Neutrophil (primary cell): ENCODE data around the gene TENT5C.

Experiments used
- H3K27ac ChIP-seq: fragments of 200-600 bp; sonication (generic); 2 replicates; pipeline ENCODE4 v1.5.1; 2016; ENCODE audit warnings: mild to moderate bottlenecking, moderate library complexity
- H3K27me3 ChIP-seq: fragments of 200-600 bp; sonication (generic); 2 replicates; pipeline ENCODE4 v1.6.0; 2016; ENCODE audit warnings: mild to moderate bottlenecking
- H3K36me3 ChIP-seq: fragments of 200-600 bp; sonication (generic); 2 replicates; pipeline ENCODE4 v1.5.1; 2017
- H3K4me1 ChIP-seq, 2 experiments: fragments of 200-600 bp in 1 of 2; sonication (generic) in 1 of 2; 1 replicate in 1 of 2; 2 replicates in 1 of 2; pipeline versions ENCODE4 v1.5.1 to v1.6.1; 2013 to 2016; ENCODE audit warnings: low read depth in 1 of 2, low read length in 1 of 2, mild to moderate bottlenecking in 1 of 2, moderate library complexity in 1 of 2; ENCODE audit not compliant: control insufficient read depth in 1 of 2, insufficient read depth in 1 of 2
- H3K4me3 ChIP-seq, 2 experiments: fragments of 200-600 bp in 1 of 2; sonication (generic) in 1 of 2; 1 replicate in 1 of 2; 2 replicates in 1 of 2; pipeline ENCODE4 v1.5.1; 2013 to 2016; ENCODE audit warnings: low read depth in 1 of 2, low read length in 1 of 2, mild to moderate bottlenecking in 1 of 2, moderate library complexity in 1 of 2
- H3K9me3 ChIP-seq: fragments of 200-600 bp; sonication (generic); 2 replicates; pipeline ENCODE4 v1.5.1; 2016
- TF ChIP-seq, protein P1 (sequence below): fragments of 200-600 bp; sonication (generic); IDR thresholded peaks from 2 replicates; pipeline ENCODE4 v1.5.1; 2016; ENCODE audit warnings: antibody characterized with exemption

The TENT5C gene

DNA sequence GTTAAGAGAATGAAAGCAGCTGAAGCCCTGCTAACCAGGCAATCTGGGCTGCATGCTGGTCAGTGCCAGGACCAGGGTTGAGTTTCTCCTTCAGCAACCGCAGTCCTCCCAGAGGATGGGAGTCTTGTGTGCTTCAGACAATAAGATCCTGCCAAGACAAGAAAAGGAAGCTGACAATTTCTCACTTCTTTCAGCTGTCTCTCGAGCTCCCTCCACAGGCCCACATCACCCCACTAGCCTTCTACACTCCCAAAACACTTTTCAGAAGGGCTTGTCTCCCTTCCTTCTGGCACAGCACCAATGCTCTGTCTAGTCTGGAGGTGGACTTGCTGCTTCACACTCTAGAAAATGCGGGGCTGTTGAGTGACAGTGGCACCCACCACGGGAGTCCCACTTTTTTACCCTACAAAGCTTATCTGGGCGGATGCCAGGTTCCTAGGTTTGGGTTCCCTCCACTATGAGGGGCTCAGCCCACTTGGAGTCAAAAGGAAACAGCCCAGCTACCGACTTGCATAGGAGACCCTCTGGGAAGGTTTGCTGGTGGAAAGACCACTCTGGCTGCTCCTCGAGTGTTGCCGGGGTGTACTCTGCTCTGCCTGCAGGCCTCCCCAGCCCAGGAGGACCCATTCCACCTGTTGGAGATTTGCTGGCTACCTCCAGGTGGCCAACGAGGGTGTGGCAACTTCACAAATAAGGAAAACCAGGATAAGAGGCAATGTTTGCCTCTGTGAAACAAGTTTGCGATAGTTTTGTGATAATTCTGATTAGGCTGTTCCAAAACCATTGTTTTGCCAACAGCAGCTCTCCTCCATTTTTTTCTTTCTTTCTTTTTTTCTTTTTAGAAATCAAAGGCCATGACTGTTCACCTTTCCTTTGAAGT lies 68.9 kb downstream of the TENT5C start:
- H3K4me1 ChIP-seq = no peaks in the 10 kb centered on the region
- TF ChIP-seq, protein P1, sequence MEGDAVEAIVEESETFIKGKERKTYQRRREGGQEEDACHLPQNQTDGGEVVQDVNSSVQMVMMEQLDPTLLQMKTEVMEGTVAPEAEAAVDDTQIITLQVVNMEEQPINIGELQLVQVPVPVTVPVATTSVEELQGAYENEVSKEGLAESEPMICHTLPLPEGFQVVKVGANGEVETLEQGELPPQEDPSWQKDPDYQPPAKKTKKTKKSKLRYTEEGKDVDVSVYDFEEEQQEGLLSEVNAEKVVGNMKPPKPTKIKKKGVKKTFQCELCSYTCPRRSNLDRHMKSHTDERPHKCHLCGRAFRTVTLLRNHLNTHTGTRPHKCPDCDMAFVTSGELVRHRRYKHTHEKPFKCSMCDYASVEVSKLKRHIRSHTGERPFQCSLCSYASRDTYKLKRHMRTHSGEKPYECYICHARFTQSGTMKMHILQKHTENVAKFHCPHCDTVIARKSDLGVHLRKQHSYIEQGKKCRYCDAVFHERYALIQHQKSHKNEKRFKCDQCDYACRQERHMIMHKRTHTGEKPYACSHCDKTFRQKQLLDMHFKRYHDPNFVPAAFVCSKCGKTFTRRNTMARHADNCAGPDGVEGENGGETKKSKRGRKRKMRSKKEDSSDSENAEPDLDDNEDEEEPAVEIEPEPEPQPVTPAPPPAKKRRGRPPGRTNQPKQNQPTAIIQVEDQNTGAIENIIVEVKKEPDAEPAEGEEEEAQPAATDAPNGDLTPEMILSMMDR = no peak

DNA sequence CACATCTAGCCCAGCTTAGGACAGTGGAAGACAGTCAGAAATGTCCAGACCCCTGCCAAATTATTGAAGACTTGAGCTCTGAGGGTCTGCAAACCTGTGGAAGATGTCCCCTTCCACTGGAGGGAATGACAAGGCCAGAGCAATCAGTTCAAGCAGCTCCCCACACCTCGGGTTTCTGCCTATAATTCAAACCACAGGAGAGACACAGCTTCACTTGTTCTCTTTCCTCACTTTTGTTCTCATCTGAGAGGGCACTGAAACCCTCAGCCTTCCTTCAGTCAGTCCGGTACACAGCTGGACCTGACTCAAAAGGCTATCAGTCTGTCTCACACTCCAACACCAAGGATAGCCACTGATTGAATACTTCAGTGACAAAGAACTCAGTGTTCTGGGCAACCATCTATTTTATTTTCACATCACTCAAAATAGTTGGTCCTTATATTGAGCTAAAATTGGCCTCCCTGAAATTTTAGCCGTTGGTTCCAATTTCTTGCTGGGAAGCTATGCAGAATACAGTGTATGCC lies 70.1 kb downstream of the TENT5C start:
- H3K27me3 ChIP-seq = no peaks in the 10 kb centered on the region
- H3K4me3 ChIP-seq = no peak overlapping the region
- no peak overlapping the region for H3K27ac ChIP-seq
- no peaks in the 10 kb centered on the region for H3K9me3 ChIP-seq
- H3K4me1 ChIP-seq = peaks cover 0 to under 1% of the 10 kb centered on the region in 2 experiments
- H3K36me3 ChIP-seq = no peaks in the 10 kb centered on the region
- TF ChIP-seq, protein P1 = no peak

More for the DNA sequence above, 68.9 kb downstream of the TENT5C start:
- Histone ChIP-seq H3K36me3 (no peaks in the 10 kb centered on the region), H3K27ac (no peak overlapping the region), H3K27me3 (no peaks in the 10 kb centered on the region), H3K9me3 (no peaks in the 10 kb centered on the region), H3K4me3 (no peak overlapping the region)

DNA sequence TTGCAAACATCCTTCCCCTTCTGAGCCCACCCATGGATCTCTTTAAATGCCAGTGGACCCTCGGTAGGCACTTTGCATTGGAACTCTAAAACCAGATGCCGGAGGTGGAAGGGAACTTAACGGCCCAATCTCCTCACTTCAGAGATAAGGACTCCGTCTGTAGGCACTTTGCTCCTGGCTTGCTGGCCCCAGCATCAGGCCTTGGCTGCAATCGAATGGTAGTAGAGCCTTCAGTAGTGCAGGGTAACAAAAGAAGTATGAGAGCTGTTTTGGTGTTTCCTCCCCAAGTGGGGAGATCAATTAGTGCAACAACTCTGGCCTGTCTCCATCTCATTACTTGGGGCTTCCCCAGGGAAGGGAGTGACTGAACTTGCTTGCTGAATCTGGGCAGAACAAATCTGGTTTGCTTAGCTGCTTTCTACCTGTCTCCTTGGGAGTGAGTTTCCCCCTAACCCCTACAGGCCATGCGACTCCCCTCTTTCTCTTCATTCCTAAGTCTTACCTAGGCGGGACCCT lies 70.8 kb downstream of the TENT5C start:
- no peaks in the 10 kb centered on the region for H3K9me3 ChIP-seq
- H3K27me3 ChIP-seq = no peaks in the 10 kb centered on the region
- H3K36me3 ChIP-seq = no peaks in the 10 kb centered on the region
- no peak overlapping the region for H3K27ac ChIP-seq
- no peak overlapping the region for H3K4me3 ChIP-seq
- peaks cover 0 to 5% of the 10 kb centered on the region in 2 experiments for H3K4me1 ChIP-seq
- TF ChIP-seq, protein P1 = no peak
